GM12874 (cell line): ENCODE data around the gene SERINC5.

Experiments used
- CTCF ChIP-seq: IDR thresholded peaks from 2 replicates; pipeline ENCODE4 v1.5.1; 2011; ENCODE audit warnings: low read depth, mild to moderate bottlenecking, control low read depth, low read length, moderate library complexity; ENCODE audit not compliant: insufficient read depth

Gene SERINC5

GRCh38 chr5:80078921-80079320 lies 176.9 kb downstream of the SERINC5 start:
- no peak for TF ChIP-seq CTCF

- no peak for TF ChIP-seq CTCF
Observed at GRCh38 chr5:80077051-80077714, 178.7 kb downstream of the SERINC5 start.

- no peak for TF ChIP-seq CTCF
Observed at GRCh38 chr5:80076131-80077050, 179.5 kb downstream of the SERINC5 start.

- no peak for TF ChIP-seq CTCF
Observed at GRCh38 chr5:80072103-80073073, 183.5 kb downstream of the SERINC5 start.

- no peak for TF ChIP-seq CTCF
Observed at GRCh38 chr5:80071510-80072021, 184.3 kb downstream of the SERINC5 start.

GRCh38 chr5:80070338-80071056 lies 185.4 kb downstream of the SERINC5 start:
- no peak for TF ChIP-seq CTCF
